Uterus (tissue), 2 donors: ENCODE results near the gene RET.

ENCODE experiments used
- CTCF ChIP-seq, 4 experiments: fragments of 200-600 bp in 2 of 4; fragments of 450-650 bp in 2 of 4; sonication (generic) in 2 of 4; IDR thresholded peaks; one replicate each; pipeline ENCODE4 v1.5.1; 2016 to 2019; ENCODE audit warnings: antibody characterized with exemption in 4 of 4, mild to moderate bottlenecking in 2 of 4, moderate library complexity in 1 of 4
- POLR2A ChIP-seq, 2 donors: fragments of 450-650 bp; IDR thresholded peaks; one replicate each; pipeline ENCODE4 v1.6.1; 2016; ENCODE audit warnings: antibody characterized with exemption in 2 of 2, mild to moderate bottlenecking in 1 of 2, moderate library complexity in 1 of 2

- TF ChIP-seq CTCF (IDR thresholded peaks at IDR 0.05) (no peak), POLR2A (IDR thresholded peaks at IDR 0.05) (no peak)
Observed at GRCh38 chr10:43058716-43059335, 18.0 kb upstream of the RET start.
